Esophagus squamous epithelium (tissue), 4 donors: ENCODE measurements around the gene RNF213.

Experiments
- CTCF ChIP-seq, 6 experiments: fragments of 450-650 bp in 4 of 6; fragments of 200-600 bp in 2 of 6; sonication (generic) in 2 of 6; IDR thresholded peaks; one replicate each; pipeline ENCODE4 v1.5.1; 2016 to 2019; ENCODE audit warnings: antibody characterized with exemption in 6 of 6, mild to moderate bottlenecking in 4 of 6, moderate library complexity in 4 of 6
- POLR2A ChIP-seq, 4 donors: fragments of 450-650 bp; IDR thresholded peaks; one replicate each; pipeline ENCODE4 v1.6.1; 2017; ENCODE audit warnings: antibody characterized with exemption in 4 of 4, mild to moderate bottlenecking in 4 of 4, moderate library complexity in 3 of 4

- TF ChIP-seq CTCF (IDR thresholded peaks at IDR 0.05) (no peak), POLR2A (IDR thresholded peaks at IDR 0.05) (no peak)
Measured at GRCh38 chr17:80290156-80290555, 29.5 kb downstream of the RNF213 start.
